Measurements from ENCODE around the gene OR51E2.

Gene OR51E2

GRCh38 chr11:4704054-4704789 is 6.6 kb upstream of the OR51E2 start, which contains the start of gene MMP26:
Gene MMP26 (plus strand): TSS chr11:4704784.
- no peak within 1 kb of the TSS for H3K4me3 ChIP-seq (ENCODE audit: control insufficient read depth, low read depth, low read length)
- DNase-seq (ENCODE audit: low read depth) = no peak
- TF ChIP-seq CTCF (conservative IDR thresholded peaks at IDR 0.05; ENCODE audit: control insufficient read depth, insufficient read depth, low read depth, low read length) = no peak

GRCh38 chr11:4700436-4700820 is 2.8 kb upstream of the OR51E2 start:
- no peak overlapping the region for H3K4me3 ChIP-seq (ENCODE audit: control insufficient read depth, low read depth, low read length)
- no peak for DNase-seq (ENCODE audit: low read depth)
- TF ChIP-seq CTCF (conservative IDR thresholded peaks at IDR 0.05; ENCODE audit: control insufficient read depth, insufficient read depth, low read depth, low read length) = no peak

- H3K4me3 ChIP-seq (ENCODE audit: control insufficient read depth, low read depth, low read length) = no peak overlapping the region
- no peak for TF ChIP-seq CTCF (conservative IDR thresholded peaks at IDR 0.05; ENCODE audit: control insufficient read depth, insufficient read depth, low read depth, low read length)
- DNase-seq (ENCODE audit: low read depth) = no peak
These were observed 2.2 kb upstream of the OR51E2 start for GRCh38 chr11:4699697-4700435.

GRCh38 chr11:4695442-4695841 is 2.2 kb downstream of the OR51E2 start:
- DNase-seq (ENCODE audit: low read depth) = no peak
- no peak for TF ChIP-seq CTCF (conservative IDR thresholded peaks at IDR 0.05; ENCODE audit: control insufficient read depth, insufficient read depth, low read depth, low read length)
- H3K4me3 ChIP-seq (ENCODE audit: control insufficient read depth, low read depth, low read length) = no peak overlapping the region

GRCh38 chr11:4684631-4685285 is 12.9 kb downstream of the OR51E2 start:
- DNase-seq (ENCODE audit: low read depth) = no peak
- no peak overlapping the region for H3K4me3 ChIP-seq (ENCODE audit: control insufficient read depth, low read depth, low read length)
- TF ChIP-seq CTCF (conservative IDR thresholded peaks at IDR 0.05; ENCODE audit: control insufficient read depth, insufficient read depth, low read depth, low read length) = no peak

- peak; percentile 2 for DNase-seq (ENCODE audit: low read depth)
- no peak for TF ChIP-seq CTCF (conservative IDR thresholded peaks at IDR 0.05; ENCODE audit: control insufficient read depth, insufficient read depth, low read depth, low read length)
- no peak overlapping the region for H3K4me3 ChIP-seq (ENCODE audit: control insufficient read depth, low read depth, low read length)
These were observed 14.8 kb downstream of the OR51E2 start for GRCh38 chr11:4682623-4683419.
